GM12878 (cell line): Measurements from ENCODE around the gene HOXB3. TPM values are rescaled to one million over a fixed set of nuclear protein-coding genes. Genes with fewer than 3 reads are reported as not detected.

Experiments used
- ATAC-seq: fragments of 200-7000 bp; cut with Tn5 transposase; 3 replicates; pipeline ENCODE4 v1.9.1; 2020; ENCODE audit warnings: mild to moderate bottlenecking, moderate library complexity
- BruUV-seq: library from RNA; stranded (reverse); fragments of 400-500 nt; replicated peaks from 2 replicates; lab custom pipeline; 2021; lab: Mats Ljungman, UMichigan
- CTCF ChIA-PET: fragments of 300-600 bp; sonication (Branson Sonifier 250); formaldehyde crosslinking; extraction: SDS; loops from one replicate; lab custom pipeline; 2021; ENCODE audit warnings: inconsistent platforms; lab: Yijun Ruan, JAX
- POLR2A ChIA-PET: fragments of 350-600 bp; formaldehyde crosslinking; extraction: SDS; loops from one replicate; lab custom pipeline; 2021; ENCODE audit warnings: inconsistent platforms; lab: Charles Lee
- RAD21 ChIA-PET: fragments of 300-600 bp; sonication (Branson Sonifier 250); formaldehyde crosslinking; loops from one replicate; lab custom pipeline; 2023; ENCODE audit warnings: antibody characterized with exemption; ENCODE audit not compliant: unreplicated experiment; lab: Charles Lee
- SMC1A ChIA-PET: fragments of 300-600 bp; sonication (Branson Sonifier 250); formaldehyde crosslinking; loops from one replicate; lab custom pipeline; 2023; ENCODE audit not compliant: unreplicated experiment, uncharacterized antibody; lab: Charles Lee
- DNase-seq: peaks from one replicate; pipeline ENCODE4 v3.0.0-alpha.2; 2011; ENCODE audit warnings: low read depth, low spot score
- FAIRE-seq: peaks from 3 replicates; lab custom pipeline; 2011; peaks lifted over from hg19 to GRCh38; lab: Jason Lieb, UNC
- H2AFZ ChIP-seq: 2 replicates; pipeline ENCODE4 v1.6.0; 2011; ENCODE audit warnings: low read depth, low read length, control low read depth; ENCODE audit not compliant: control insufficient read depth
- H3K27ac ChIP-seq: 2 replicates; pipeline ENCODE4 v1.5.1; 2011; ENCODE audit warnings: control low read depth; ENCODE audit not compliant: control insufficient read depth, insufficient read depth
- H3K27me3 ChIP-seq, 2 experiments: replicated peaks in 1 of 2; 2 replicates each; pipeline versions ENCODE4 v1.6.0 to v1.6.1; 2011; ENCODE audit warnings: low read length in 1 of 2; ENCODE audit not compliant: control insufficient read depth in 2 of 2, insufficient read depth in 2 of 2
- H3K36me3 ChIP-seq, 2 experiments: 2 replicates each; pipeline ENCODE4 v1.5.1; 2011; ENCODE audit warnings: low read length in 1 of 2; ENCODE audit not compliant: control insufficient read depth in 2 of 2, insufficient read depth in 2 of 2
- H3K4me1 ChIP-seq: 2 replicates; pipeline ENCODE4 v1.6.1; 2011; ENCODE audit warnings: mild to moderate bottlenecking, low read length, moderate library complexity, mixed read lengths; ENCODE audit not compliant: control insufficient read depth, insufficient read depth
- H3K4me2 ChIP-seq: 2 replicates; pipeline ENCODE4 v1.6.0; 2011; ENCODE audit warnings: control low read depth; ENCODE audit not compliant: control insufficient read depth, insufficient read depth
- H3K4me3 ChIP-seq: fragments of 200-600 bp; sonication (generic); 2 replicates; pipeline ENCODE4 v1.5.1; 2016
- H3K79me2 ChIP-seq: 2 replicates; pipeline ENCODE4 v1.6.0; 2011; ENCODE audit warnings: low read length; ENCODE audit not compliant: control insufficient read depth, insufficient read depth
- H3K9ac ChIP-seq: 2 replicates; pipeline ENCODE4 v1.8.0; 2011; ENCODE audit warnings: low read length, control low read depth, mixed read lengths; ENCODE audit not compliant: control insufficient read depth, insufficient read depth
- H3K9me3 ChIP-seq: replicated peaks from 3 replicates; pipeline ENCODE4 v1.5.1; 2011; ENCODE audit warnings: mild to moderate bottlenecking, low read length; ENCODE audit not compliant: control insufficient read depth, insufficient read depth
- H4K20me1 ChIP-seq: 2 replicates; pipeline ENCODE4 v1.6.0; 2011; ENCODE audit not compliant: control insufficient read depth, insufficient read depth
- BRCA1 ChIP-seq: IDR thresholded peaks from 2 replicates; pipeline ENCODE4 v1.6.1; 2011; ENCODE audit warnings: low read depth, low read length, improper control_type of control experiment
- CBX3 ChIP-seq: fragments of 200-600 bp; sonication (generic); IDR thresholded peaks from 2 replicates; pipeline ENCODE4 v1.6.1; 2016; ENCODE audit warnings: low read depth, borderline replicate concordance
- CEBPB ChIP-seq, 2 experiments: fragments of 150-350 bp in 1 of 2; IDR thresholded peaks; 2 replicates each; pipeline ENCODE4 v1.6.1; 2012 to 2014; ENCODE audit warnings: low read depth in 2 of 2, low read length in 2 of 2, borderline replicate concordance in 1 of 2, inconsistent platforms in 1 of 2
- CHD1 ChIP-seq: IDR thresholded peaks from 2 replicates; pipeline ENCODE4 v1.6.1; 2012; ENCODE audit warnings: low read depth, low read length, improper control_type of control experiment
- CTCF ChIP-seq, 3 experiments: IDR thresholded peaks in 2 of 3; conservative IDR thresholded peaks in 1 of 3; 2 replicates each; pipeline ENCODE4 v1.5.1; 2011; ENCODE audit warnings: low read depth in 3 of 3, low read length in 3 of 3, mild to moderate bottlenecking in 3 of 3, control low read depth in 2 of 3, moderate library complexity in 2 of 3, inconsistent platforms in 1 of 3, mixed read lengths in 1 of 3; ENCODE audit not compliant: control insufficient read depth in 2 of 3, insufficient read depth in 1 of 3; ENCODE audit errors: extremely low read depth in 1 of 3
- EED ChIP-seq: sonication (generic); IDR thresholded peaks from 2 replicates; pipeline ENCODE4 v1.6.1; 2016; ENCODE audit warnings: antibody characterized with exemption, low read depth
- EGR1 ChIP-seq, 2 experiments: IDR thresholded peaks; 1 replicate in 1 of 2; 2 replicates in 1 of 2; pipeline ENCODE4 v1.6.1; 2011 to 2012; ENCODE audit warnings: low read depth in 2 of 2, low read length in 2 of 2, borderline replicate concordance in 1 of 2, mild to moderate bottlenecking in 1 of 2, moderate library complexity in 1 of 2
- FOS ChIP-seq: IDR thresholded peaks from 3 replicates; pipeline ENCODE4 v1.6.1; 2011; ENCODE audit warnings: borderline replicate concordance; ENCODE audit not compliant: insufficient read length; ENCODE audit errors: extremely low read depth
- GABPA ChIP-seq: IDR thresholded peaks from 2 replicates; pipeline ENCODE4 v1.6.1; 2014; ENCODE audit warnings: antibody characterized with exemption, low read depth, mild to moderate bottlenecking, inconsistent platforms
- IRF5 ChIP-seq: fragments of 450-650 bp; IDR thresholded peaks from 2 replicates; pipeline ENCODE4 v1.6.1; 2017; ENCODE audit warnings: borderline replicate concordance
- KDM1A ChIP-seq: fragments of 200-600 bp; sonication (generic); IDR thresholded peaks from 2 replicates; pipeline ENCODE4 v1.6.1; 2016; ENCODE audit warnings: borderline replicate concordance
- NR2C2 ChIP-seq: IDR thresholded peaks from 2 replicates; pipeline ENCODE4 v1.6.1; 2011; ENCODE audit warnings: borderline replicate concordance, low read depth; ENCODE audit not compliant: control insufficient read depth, insufficient read length
- SIX5 ChIP-seq: IDR thresholded peaks from 2 replicates; pipeline ENCODE4 v1.6.1; 2011; ENCODE audit warnings: mild to moderate bottlenecking, low read depth, low read length, moderate library complexity; ENCODE audit not compliant: severe bottlenecking
- SREBF2 ChIP-seq: IDR thresholded peaks from 2 replicates; pipeline ENCODE4 v1.6.1; 2012; ENCODE audit warnings: mild to moderate bottlenecking, low read length
- YBX1 ChIP-seq: fragments of 450-650 bp; IDR thresholded peaks from 2 replicates; pipeline ENCODE4 v1.6.1; 2016; ENCODE audit warnings: antibody characterized with exemption
- WGBS: methylation state at CpG from one replicate; pipeline ENCODE4 v1.1.6; 2016; ENCODE audit warnings: low lambda C conversion rate; ENCODE audit not compliant: insufficient replicate concordance, insufficient coverage; ENCODE audit errors: missing lambda C conversion rate; 5-methylcytosine and 5-hydroxymethylcytosine counted together
- in situ Hi-C: fragments of 300-500 bp; cut with MboI; formaldehyde crosslinking; loops from 9 replicates; pipeline ENCODE4 v1.14.3; 2018; ENCODE audit warnings: mixed read lengths
- intact Hi-C: fragments of 100-400 bp; cut with micrococcal nuclease; formaldehyde crosslinking; loops from one replicate; pipeline ENCODE4 v1.14.2; 2022; ENCODE audit not compliant: unreplicated experiment
- polyA plus RNA-seq, 11 experiments: library from polyadenylated mRNA; depleted of rRNA in 4 of 11; unstranded in 6 of 11; stranded (reverse) in 5 of 11; fragments of >200 nt; fragmentation: Nextera tagmentation in 4 of 11; fragmentation: Illumina TruSeq in 1 of 11; extraction: Ambion mirVana in 4 of 11; extraction: Trizol in 1 of 11; gene quantifications; 1 replicate in 1 of 11; 2 replicates in 10 of 11; pipeline versions ENCODE4 v1.2.1 to v1.2.3, GENCODE V29; 2011 to 2016; ENCODE audit warnings: inconsistent platforms in 2 of 11, missing spikeins in 2 of 11, low read depth in 1 of 11
- total RNA-seq, 4 experiments: library from RNA; depleted of rRNA in 3 of 4; stranded (reverse); fragments of >200 nt in 3 of 4; fragmentation: Illumina TruSeq in 1 of 4; extraction: Trizol in 1 of 4; gene quantifications; 2 replicates each; pipeline versions ENCODE4 v1.2.1 to v1.2.3, GENCODE V29; 2013 to 2021
- TF ChIP-seq, protein P1 (sequence below): fragments of 450-650 bp; IDR thresholded peaks from 2 replicates; pipeline ENCODE4 v1.6.1; 2018; ENCODE audit warnings: borderline replicate concordance, mild to moderate bottlenecking; ENCODE audit not compliant: partially characterized antibody

HOXB3 gene
- total and polyA plus RNA-seq, 10 of the 15 experiments (the other 5 are each of a cell fraction or from before 2014, with no cell fraction given): 0.19 to 7.7 (median 2.9) TPM

DNA sequence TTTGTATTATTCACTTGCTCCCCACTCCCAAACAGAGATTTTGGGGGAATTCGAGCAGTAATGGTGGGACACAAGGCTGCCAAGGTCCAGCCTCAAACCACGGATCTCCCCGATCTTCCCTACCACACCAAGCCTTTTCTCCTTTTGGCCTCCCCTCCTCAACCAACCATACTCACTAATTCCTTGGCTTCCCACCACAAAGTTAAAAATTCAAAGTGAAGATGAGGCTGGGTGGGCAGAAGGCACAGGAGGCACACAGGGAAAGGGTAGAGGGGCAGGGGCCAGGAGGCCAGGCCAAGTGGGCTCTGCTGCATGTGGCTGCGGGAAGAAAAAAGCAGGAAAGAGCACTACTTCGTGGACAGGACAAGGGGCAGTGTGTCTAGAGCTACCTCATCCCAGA lies 27.1 kb downstream of the HOXB3 start:
- POLR2A ChIA-PET: interaction anchor here (0.6 to 1.4 kb wide), 2 partner anchors 47 to 469 kb away, joined by 6 to 7 read pairs; no protein-coding TSS in a partner anchor
- Histone ChIP-seq H3K4me2 (no peak overlapping the region), H2AFZ (no peak overlapping the region), H3K4me1 (no peaks in the 10 kb centered on the region), H3K79me2 (no peaks in the 10 kb centered on the region), H3K9me3 (no peaks in the 10 kb centered on the region), H3K9ac (no peak overlapping the region), H3K27ac (no peak overlapping the region), H3K36me3 (no peaks in the 10 kb centered on the region; a peak in 1 of 4 replicates), H3K4me3 (no peak overlapping the region), H3K27me3 (no peaks in the 10 kb centered on the region), H4K20me1 (no peaks in the 10 kb centered on the region)
- CTCF ChIA-PET: interaction anchor here (0.6 to 1.8 kb wide), 5 partner anchors 29 to 200 kb away, joined by 3 to 9 read pairs (median 3); no protein-coding TSS in a partner anchor
- RAD21 ChIA-PET: no interaction called here
- ATAC-seq: no peak
- intact Hi-C loops: no loop called here
- in situ Hi-C loops: no loop called here
- SMC1A ChIA-PET: interaction anchor here (0.8 to 3.3 kb wide), 6 partner anchors 12 to 116 kb away, joined by 3 to 11 read pairs (median 4); no protein-coding TSS in a partner anchor
- BruUV-seq: no TSS peak
- DNase-seq: no peak
- WGBS: 58% methylated on average over 5 of the region's 5 CpGs
- FAIRE-seq: no peak
- no peak for TF ChIP-seq GABPA
- TF ChIP-seq CBX3: no peak
- no peak for TF ChIP-seq NR2C2
- no peak for TF ChIP-seq BRCA1
- no peak for TF ChIP-seq EED
- no peak for TF ChIP-seq SIX5
- TF ChIP-seq FOS: no peak
- TF ChIP-seq, protein P1, sequence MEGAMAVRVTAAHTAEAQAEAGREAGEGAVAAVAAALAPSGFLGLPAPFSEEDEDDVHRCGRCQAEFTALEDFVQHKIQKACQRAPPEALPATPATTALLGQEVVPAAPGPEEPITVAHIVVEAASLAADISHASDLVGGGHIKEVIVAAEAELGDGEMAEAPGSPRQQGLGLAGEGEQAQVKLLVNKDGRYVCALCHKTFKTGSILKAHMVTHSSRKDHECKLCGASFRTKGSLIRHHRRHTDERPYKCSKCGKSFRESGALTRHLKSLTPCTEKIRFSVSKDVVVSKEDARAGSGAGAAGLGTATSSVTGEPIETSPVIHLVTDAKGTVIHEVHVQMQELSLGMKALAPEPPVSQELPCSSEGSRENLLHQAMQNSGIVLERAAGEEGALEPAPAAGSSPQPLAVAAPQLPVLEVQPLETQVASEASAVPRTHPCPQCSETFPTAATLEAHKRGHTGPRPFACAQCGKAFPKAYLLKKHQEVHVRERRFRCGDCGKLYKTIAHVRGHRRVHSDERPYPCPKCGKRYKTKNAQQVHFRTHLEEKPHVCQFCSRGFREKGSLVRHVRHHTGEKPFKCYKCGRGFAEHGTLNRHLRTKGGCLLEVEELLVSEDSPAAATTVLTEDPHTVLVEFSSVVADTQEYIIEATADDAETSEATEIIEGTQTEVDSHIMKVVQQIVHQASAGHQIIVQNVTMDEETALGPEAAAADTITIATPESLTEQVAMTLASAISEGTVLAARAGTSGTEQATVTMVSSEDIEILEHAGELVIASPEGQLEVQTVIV: no peak
- no peak for TF ChIP-seq KDM1A
- TF ChIP-seq CEBPB (IDR thresholded peaks at IDR 0.05; ENCODE audit: borderline replicate concordance in 1 of 2, low read depth in 2 of 2, low read length in 2 of 2): no peak
- no peak for TF ChIP-seq YBX1
- no peak for TF ChIP-seq EGR1 (IDR thresholded peaks at IDR 0.05; ENCODE audit: borderline replicate concordance in 1 of 2, low read depth in 2 of 2, low read length in 2 of 2)
- no peak for TF ChIP-seq SREBF2
- no peak for TF ChIP-seq CHD1
- TF ChIP-seq CTCF (IDR thresholded peaks at IDR 0.05 in 2 of 3, conservative IDR thresholded peaks at IDR 0.05 in 1 of 3; ENCODE audit: control insufficient read depth in 2 of 3, extremely low read depth in 1 of 3, insufficient read depth in 1 of 3, low read depth in 3 of 3, low read length in 3 of 3): no peak
- no peak for TF ChIP-seq IRF5
